Kidney (tissue), 14 donors: ENCODE measurements around the gene LEMD1. TPM values are rescaled to one million over a fixed set of nuclear protein-coding genes. Genes with fewer than 3 reads are reported as not detected.

Source experiments
- DNase-seq, 5 donors: peaks; one replicate each; pipeline ENCODE4 v3.0.0-alpha.2; 2013 to 2020
- FAIRE-seq: peaks from 2 replicates; lab custom pipeline; 2012; peaks lifted over from hg19 to GRCh38; lab: Jason Lieb, UNC
- H3K27ac ChIP-seq, 2 donors: one replicate each; pipeline ENCODE4 v1.7.0; 2013; ENCODE audit warnings: low read depth in 2 of 2, low read length in 2 of 2, inconsistent platforms in 1 of 2
- H3K27me3 ChIP-seq: one replicate; pipeline ENCODE4 v1.7.1; 2013; ENCODE audit warnings: low read length, inconsistent platforms; ENCODE audit not compliant: control insufficient read depth, insufficient read depth
- H3K36me3 ChIP-seq, 3 donors: one replicate each; pipeline versions ENCODE4 v1.7.0 to v1.7.1; 2013; ENCODE audit warnings: low read length in 3 of 3, control low read depth in 1 of 3, inconsistent platforms in 1 of 3; ENCODE audit not compliant: insufficient read depth in 3 of 3, control insufficient read depth in 2 of 3
- H3K4me1 ChIP-seq, 3 donors: one replicate each; pipeline versions ENCODE4 v1.7.0 to v1.7.1; 2013; ENCODE audit warnings: low read length in 3 of 3, inconsistent platforms in 1 of 3, low read depth in 1 of 3; ENCODE audit not compliant: control insufficient read depth in 2 of 3, insufficient read depth in 2 of 3
- H3K4me3 ChIP-seq, 3 donors: one replicate each; pipeline versions ENCODE4 v1.7.0 to v1.8.1; 2013; ENCODE audit warnings: low read length in 3 of 3, control low read depth in 1 of 3, inconsistent platforms in 1 of 3
- H3K9ac ChIP-seq, 3 donors: one replicate each; pipeline versions ENCODE4 v1.7.0 to v1.7.1; 2013; ENCODE audit warnings: low read length in 3 of 3, control low read depth in 1 of 3, inconsistent platforms in 1 of 3
- H3K9me3 ChIP-seq, 3 donors: one replicate each; pipeline versions ENCODE4 v1.7.0 to v1.7.1; 2013; ENCODE audit warnings: low read length in 3 of 3, control low read depth in 1 of 3, inconsistent platforms in 1 of 3; ENCODE audit not compliant: control insufficient read depth in 2 of 3, insufficient read depth in 1 of 3
- CTCF ChIP-seq: IDR thresholded peaks from 3 replicates; pipeline ENCODE4 v1.5.1; 2012; ENCODE audit warnings: mild to moderate bottlenecking, moderate library complexity, borderline replicate concordance; ENCODE audit not compliant: insufficient read depth; ENCODE audit errors: extremely low read depth
- intact Hi-C: fragments of 100-400 bp; cut with DNase I; formaldehyde crosslinking; loops from one replicate; pipeline ENCODE4 v1.11.1; 2022
- polyA plus RNA-seq: library from polyadenylated mRNA; stranded (reverse); fragments of 350-450 nt; fragmentation: Illumina TruSeq; extraction: RNeasy Lipid Tissue Mini Kit (QIAGEN cat#74804); gene quantifications from one replicate; pipeline ENCODE4 v1.2.3, GENCODE V29; 2014; ENCODE audit warnings: low read depth, low replicate concordance; ENCODE audit not compliant: insufficient read depth
- total RNA-seq: library from RNA; stranded (reverse); fragmentation: NEBNext Ultra II Directional; extraction: Animal tissue kit (Norgen Biotek cat#: 25700); gene quantifications from one replicate; pipeline ENCODE4 v1.2.1, GENCODE V29; 2021
- donor health status: control.
- donor health status: control.
- donor health status: control.
- donor health status: control.
- donor health status: control.
- donor health status: DM: yes; HTN: yes; CAD: no.
- donor health status: Normal renal cell carcinoma (clear cell type).

LEMD1 gene
- total and polyA plus RNA-seq, 2 donors from 2014 or later: 6.5 TPM; not detected in 1

GRCh38 chr1:205357567-205357966 lies 64.3 kb downstream of the LEMD1 start:
- Histone ChIP-seq H3K4me3 (no peak overlapping the region), H3K4me1 (peaks cover 0 to 2% (median 0%) of the 10 kb centered on the region in 3 donors), H3K27ac (no peak overlapping the region), H3K27me3 (no peaks in the 10 kb centered on the region), H3K9ac (no peak overlapping the region), H3K9me3 (no peaks in the 10 kb centered on the region), H3K36me3 (no peaks in the 10 kb centered on the region)
- no peak for TF ChIP-seq CTCF
- intact Hi-C loops: no loop called here
- DNase-seq: no peak
- no peak for FAIRE-seq

- no peaks in the 10 kb centered on the region for H3K27me3 ChIP-seq
- TF ChIP-seq CTCF: no peak
- no peaks in the 10 kb centered on the region for H3K36me3 ChIP-seq
- peak in 4 of 5 donors; percentile 72 to 93 (median 84) for DNase-seq
- no peak for FAIRE-seq
- no peak within 1 kb of the TSS for H3K4me3 ChIP-seq
- no peak within 1 kb of the TSS for H3K27ac ChIP-seq
- intact Hi-C loops: no loop called here
- peaks cover 0 to 2% (median 0%) of the 10 kb centered on the region in 3 donors for H3K4me1 ChIP-seq
- no peak within 1 kb of the TSS for H3K9ac ChIP-seq
- H3K9me3 ChIP-seq: no peaks in the 10 kb centered on the region
Observed at GRCh38 chr1:205356440-205357139, 65.3 kb downstream of the LEMD1 start, which contains the start of gene KLHDC8A. KLHDC8A (minus strand) TSS chr1:205356922; CDS start chr1:205343604, 13,318 bp downstream.

GRCh38 chr1:205355075-205355453 lies 66.8 kb downstream of the LEMD1 start:
- no peak for TF ChIP-seq CTCF
- DNase-seq: no peak
- H3K27ac ChIP-seq: no peak overlapping the region

More at GRCh38 chr1:205355075-205355453, 66.8 kb downstream of the LEMD1 start:
- H3K36me3 ChIP-seq: no peaks in the 10 kb centered on the region
- peaks cover 0 to 2% (median 0%) of the 10 kb centered on the region in 3 donors for H3K4me1 ChIP-seq
- intact Hi-C loops: no loop called here
- H3K27me3 ChIP-seq: no peaks in the 10 kb centered on the region
- no peak for FAIRE-seq
- H3K9ac ChIP-seq: no peak overlapping the region
- no peaks in the 10 kb centered on the region for H3K9me3 ChIP-seq
- H3K4me3 ChIP-seq: no peak overlapping the region
